Measurements from ENCODE around the gene APLP2.

The APLP2 gene

GRCh38 chr11:130054966-130055365, 14.7 kb upstream of the APLP2 start:
- no peak for TF ChIP-seq TEAD4 (IDR thresholded peaks at IDR 0.05)
- no peak for TF ChIP-seq NFIC (IDR thresholded peaks at IDR 0.05)
- no peak for TF ChIP-seq YY1 (IDR thresholded peaks at IDR 0.05; ENCODE audit: low read depth)
- no peak for TF ChIP-seq ZBTB7A (IDR thresholded peaks at IDR 0.05; ENCODE audit: low read depth)
- no peak for TF ChIP-seq CREB1 (IDR thresholded peaks at IDR 0.05; ENCODE audit: low read depth)
- TF ChIP-seq USF1 (IDR thresholded peaks at IDR 0.05), result no peak
- no peak for TF ChIP-seq REST (IDR thresholded peaks at IDR 0.05; ENCODE audit: low read depth)
- no peak for TF ChIP-seq TAF1 (IDR thresholded peaks at IDR 0.05; ENCODE audit: low read depth)
- TF ChIP-seq EGR1 (IDR thresholded peaks at IDR 0.05), result no peak
- no peak for TF ChIP-seq TCF12 (IDR thresholded peaks at IDR 0.05; ENCODE audit: low read depth)
- TF ChIP-seq CEBPB (IDR thresholded peaks at IDR 0.05), result no peak
- TF ChIP-seq RAD21 (IDR thresholded peaks at IDR 0.05; ENCODE audit: low read depth), result no peak
- no peak for TF ChIP-seq FOXM1 (IDR thresholded peaks at IDR 0.05; ENCODE audit: borderline replicate concordance, low read depth)
- TF ChIP-seq MAX (IDR thresholded peaks at IDR 0.05), result no peak
- TF ChIP-seq EP300 (IDR thresholded peaks at IDR 0.05; ENCODE audit: borderline replicate concordance), result no peak

GRCh38 chr11:130055617-130056016, 14.1 kb upstream of the APLP2 start:
- TF ChIP-seq YY1 (IDR thresholded peaks at IDR 0.05; ENCODE audit: low read depth) (no peak), TCF12 (IDR thresholded peaks at IDR 0.05; ENCODE audit: low read depth) (no peak), CREB1 (IDR thresholded peaks at IDR 0.05; ENCODE audit: low read depth) (no peak), TAF1 (IDR thresholded peaks at IDR 0.05; ENCODE audit: low read depth) (no peak), EGR1 (IDR thresholded peaks at IDR 0.05) (no peak), TEAD4 (IDR thresholded peaks at IDR 0.05) (no peak), RAD21 (IDR thresholded peaks at IDR 0.05; ENCODE audit: low read depth) (no peak), USF1 (IDR thresholded peaks at IDR 0.05) (no peak), ZBTB7A (IDR thresholded peaks at IDR 0.05; ENCODE audit: low read depth) (no peak), CEBPB (IDR thresholded peaks at IDR 0.05) (no peak), EP300 (IDR thresholded peaks at IDR 0.05; ENCODE audit: borderline replicate concordance) (no peak), NFIC (IDR thresholded peaks at IDR 0.05) (no peak), FOXM1 (IDR thresholded peaks at IDR 0.05; ENCODE audit: borderline replicate concordance, low read depth) (no peak), MAX (IDR thresholded peaks at IDR 0.05) (no peak), REST (IDR thresholded peaks at IDR 0.05; ENCODE audit: low read depth) (no peak)

- TF ChIP-seq EP300 (IDR thresholded peaks at IDR 0.05; ENCODE audit: borderline replicate concordance) (no peak), YY1 (IDR thresholded peaks at IDR 0.05; ENCODE audit: low read depth) (no peak), FOXM1 (IDR thresholded peaks at IDR 0.05; ENCODE audit: borderline replicate concordance, low read depth) (no peak), CEBPB (IDR thresholded peaks at IDR 0.05) (no peak), TEAD4 (IDR thresholded peaks at IDR 0.05) (no peak), TAF1 (IDR thresholded peaks at IDR 0.05; ENCODE audit: low read depth) (no peak), USF1 (IDR thresholded peaks at IDR 0.05) (no peak)
Observed at GRCh38 chr11:130061017-130061416, 8.7 kb upstream of the APLP2 start.

- no peak for TF ChIP-seq EGR1 (IDR thresholded peaks at IDR 0.05)
- no peak for TF ChIP-seq CEBPB (IDR thresholded peaks at IDR 0.05)
- TF ChIP-seq MAX (IDR thresholded peaks at IDR 0.05), result no peak
- no peak for TF ChIP-seq REST (IDR thresholded peaks at IDR 0.05; ENCODE audit: low read depth)
- TF ChIP-seq TAF1 (IDR thresholded peaks at IDR 0.05; ENCODE audit: low read depth), result no peak
- no peak for TF ChIP-seq CREB1 (IDR thresholded peaks at IDR 0.05; ENCODE audit: low read depth)
- no peak for TF ChIP-seq NFIC (IDR thresholded peaks at IDR 0.05)
- no peak for TF ChIP-seq ZBTB7A (IDR thresholded peaks at IDR 0.05; ENCODE audit: low read depth)
Observed at GRCh38 chr11:130062026-130062425, 7.7 kb upstream of the APLP2 start.

Data from Ishikawa (cell line).